GM12892 (cell line): ENCODE data around the gene FBXO11.

ENCODE experiments used
- DNase-seq: peaks from one replicate; pipeline ENCODE4 v3.0.0; 2011; ENCODE audit not compliant: insufficient read length
- FAIRE-seq: peaks from 2 replicates; lab custom pipeline; 2011; peaks lifted over from hg19 to GRCh38; lab: Jason Lieb, UNC
- POLR2A ChIP-seq: IDR thresholded peaks from 2 replicates; pipeline ENCODE4 v1.6.1; 2011; ENCODE audit warnings: low read depth, low read length, control low read depth
- POLR2AphosphoS5 ChIP-seq: IDR thresholded peaks from 2 replicates; pipeline ENCODE4 v1.6.1; 2011; ENCODE audit warnings: low read depth, low read length, control low read depth
- TAF1 ChIP-seq: IDR thresholded peaks from 2 replicates; pipeline ENCODE4 v1.6.1; 2011; ENCODE audit warnings: low read depth, mild to moderate bottlenecking, control low read depth, low read length, borderline replicate concordance

The FBXO11 gene

DNA sequence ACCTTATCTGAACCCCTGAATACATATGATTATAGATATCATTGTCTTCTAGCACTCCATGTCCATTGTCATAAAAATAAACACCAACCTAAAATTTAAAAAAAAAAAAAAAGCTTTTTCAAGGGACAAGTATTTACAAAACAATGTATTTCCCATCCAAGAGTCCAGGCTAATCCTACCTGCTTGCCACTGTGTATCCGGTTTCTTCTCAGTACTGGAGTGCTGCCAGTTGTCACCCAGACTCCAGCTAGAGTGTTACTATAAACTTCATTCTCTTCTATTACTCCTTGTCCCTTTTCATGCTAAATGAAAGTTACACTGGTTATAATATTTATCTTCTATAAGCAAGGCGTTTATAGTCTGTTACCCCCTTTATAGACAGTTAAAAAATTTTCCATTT lies 87.5 kb downstream of the FBXO11 start:
- DNase-seq, result no peak
- TF ChIP-seq POLR2AphosphoS5, result no peak
- no peak for TF ChIP-seq POLR2A
- TF ChIP-seq TAF1, result no peak
- FAIRE-seq, result no peak

DNA sequence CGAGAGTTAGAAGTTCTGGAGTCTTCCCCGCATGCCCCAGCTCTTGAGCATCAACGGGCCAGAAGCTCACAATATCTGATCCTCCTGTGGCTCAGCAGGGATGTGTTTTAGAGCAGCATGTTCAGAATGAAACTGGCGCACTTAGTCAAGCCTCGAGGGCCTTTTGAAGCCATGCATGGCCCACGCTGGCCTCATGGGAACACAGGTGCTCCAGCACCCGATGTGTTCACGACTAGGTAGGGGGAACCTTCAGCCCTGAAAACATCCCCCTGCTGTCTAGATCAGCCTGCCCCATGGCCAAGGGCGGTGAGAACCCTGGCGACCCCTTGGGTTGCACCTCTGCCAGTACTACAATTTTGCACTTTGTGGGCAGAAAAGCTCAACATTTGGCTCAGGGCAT lies 90.5 kb downstream of the FBXO11 start:
- DNase-seq (no peak), FAIRE-seq (peak; percentile 5)
- TF ChIP-seq TAF1 (no peak), POLR2A (peak; percentile 29; the same call in 1 of the 2 replicates), POLR2AphosphoS5 (peak; percentile 28; the same call in 1 of the 2 replicates)

DNA sequence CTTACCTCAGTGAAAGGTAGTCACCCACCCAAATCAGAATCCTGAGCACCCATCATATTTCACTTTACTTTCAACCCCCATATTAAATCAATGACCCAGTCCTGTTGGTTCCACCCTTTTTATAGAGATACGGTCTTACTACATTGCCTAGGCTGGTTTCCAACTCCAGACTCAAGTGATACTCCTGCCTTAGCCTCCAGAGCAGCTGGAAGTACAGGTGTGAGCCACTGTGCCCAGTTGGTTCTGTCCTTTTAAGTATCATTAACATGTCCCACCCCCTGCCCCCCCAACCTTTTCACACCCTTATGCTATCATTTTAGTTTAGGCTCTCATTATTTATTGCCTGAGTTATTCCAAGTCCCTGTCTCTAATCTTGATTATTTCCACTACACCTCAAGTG lies 94.6 kb downstream of the FBXO11 start:
- TF ChIP-seq TAF1 (no peak), POLR2A (no peak), POLR2AphosphoS5 (no peak)
- FAIRE-seq (no peak), DNase-seq (no peak)

DNA sequence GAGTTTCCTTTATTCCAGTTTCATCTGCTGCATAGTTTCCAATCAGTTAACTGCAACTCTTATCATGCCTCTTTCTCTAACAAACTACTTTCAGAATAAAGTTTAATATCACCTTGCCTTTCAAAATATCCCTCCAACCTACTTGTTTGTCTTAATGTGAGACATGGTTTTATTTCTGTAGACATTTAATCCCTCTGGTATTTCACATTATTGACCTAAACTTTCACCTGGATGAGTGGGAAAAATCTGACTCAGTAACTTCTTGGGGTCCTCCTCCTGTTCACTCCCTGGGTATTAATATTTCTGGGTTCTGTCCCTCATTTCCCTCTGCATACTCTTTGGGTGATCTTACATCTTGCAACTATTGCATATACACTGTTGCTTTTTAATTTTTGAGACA lies 95.4 kb downstream of the FBXO11 start:
- DNase-seq (no peak), FAIRE-seq (no peak)
- no peak for TF ChIP-seq POLR2A
- no peak for TF ChIP-seq POLR2AphosphoS5
- no peak for TF ChIP-seq TAF1

DNA sequence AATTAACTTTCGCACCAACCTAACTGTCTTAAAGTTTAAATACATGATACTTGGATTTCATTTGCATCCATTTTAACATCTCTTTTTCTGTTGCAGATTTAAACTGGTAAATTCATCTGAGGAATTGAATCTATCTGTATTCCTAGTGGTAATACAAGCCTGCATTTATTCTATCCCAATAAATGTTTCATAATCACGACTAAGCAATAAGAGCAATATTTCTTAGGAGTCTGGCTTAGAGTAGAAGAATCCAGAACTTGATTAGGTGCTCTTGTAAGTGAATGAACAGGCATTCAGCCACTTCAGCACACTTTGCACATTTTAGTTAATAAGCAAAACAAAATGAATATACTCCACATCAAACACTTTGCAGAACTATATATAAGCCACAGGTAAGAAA lies 96.4 kb downstream of the FBXO11 start:
- DNase-seq (no peak), FAIRE-seq (no peak)
- TF ChIP-seq POLR2AphosphoS5 (no peak), POLR2A (no peak), TAF1 (no peak)

DNA sequence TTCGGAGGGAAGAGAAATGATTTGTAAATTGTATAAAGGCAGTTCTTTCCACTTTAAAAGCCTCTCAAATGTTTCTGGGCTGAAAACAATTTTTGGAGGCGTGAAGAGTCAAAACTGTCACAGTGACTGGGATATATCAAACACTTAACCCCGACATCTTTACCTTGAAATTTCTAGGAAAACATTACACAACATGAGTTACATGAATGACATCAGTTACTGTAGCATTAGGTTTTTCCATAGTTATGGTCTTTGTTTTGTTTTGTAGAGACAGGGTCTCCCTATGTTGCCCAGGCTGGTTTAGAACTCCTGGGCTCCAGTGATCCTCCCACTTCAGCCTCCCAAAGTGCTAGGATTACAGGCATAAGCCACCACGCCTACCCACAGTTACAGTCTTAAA lies 97.7 kb downstream of the FBXO11 start:
- TF ChIP-seq TAF1, result no peak
- TF ChIP-seq POLR2AphosphoS5, result 0 out of 2 replicates have a peak, but pooled peaks have one; percentile 26
- FAIRE-seq, result no peak
- no peak for DNase-seq

DNA sequence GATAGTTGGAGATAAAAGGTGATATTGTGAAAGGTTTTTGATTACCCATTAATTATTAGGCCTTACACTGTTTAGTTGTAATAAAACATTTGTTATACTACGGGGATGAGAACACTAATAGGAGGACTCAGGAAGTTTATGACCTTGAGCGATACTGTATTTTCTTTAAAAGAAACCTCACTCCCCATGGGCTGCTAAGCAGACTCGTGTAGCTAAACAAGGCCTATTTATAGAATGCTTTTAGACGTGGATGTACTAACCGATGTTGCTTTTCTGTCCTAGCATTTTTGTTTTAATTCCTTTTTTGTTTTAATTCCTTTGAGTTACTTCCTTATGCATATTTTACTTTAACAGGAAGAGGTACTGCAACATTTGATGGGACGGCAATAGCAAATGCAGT lies 100.4 kb downstream of the FBXO11 start:
- FAIRE-seq (no peak), DNase-seq (no peak)
- TF ChIP-seq POLR2A (no peak), POLR2AphosphoS5 (no peak), TAF1 (no peak)

DNA sequence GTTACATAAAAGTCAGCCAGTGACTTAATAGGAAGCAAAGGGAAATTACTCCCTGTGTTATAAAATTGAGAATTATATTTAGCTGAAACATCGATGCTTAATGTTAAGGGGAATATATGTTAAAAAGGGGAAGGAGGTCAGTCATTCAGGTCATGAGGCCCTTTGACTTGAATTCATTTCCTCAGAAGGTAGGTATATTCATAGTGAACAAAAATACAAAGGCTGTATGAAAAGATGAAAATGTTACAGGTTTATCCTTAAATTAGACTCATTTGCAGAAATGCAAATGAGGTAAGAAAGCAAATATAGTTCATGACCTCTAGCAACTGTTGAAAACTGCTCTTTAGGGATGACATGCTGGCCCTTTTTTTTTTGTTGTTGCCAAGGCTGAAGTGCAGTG lies 102.5 kb downstream of the FBXO11 start:
- FAIRE-seq (no peak), DNase-seq (no peak)
- TF ChIP-seq POLR2AphosphoS5, result no peak; the same call in 1 of the 2 replicates

DNA sequence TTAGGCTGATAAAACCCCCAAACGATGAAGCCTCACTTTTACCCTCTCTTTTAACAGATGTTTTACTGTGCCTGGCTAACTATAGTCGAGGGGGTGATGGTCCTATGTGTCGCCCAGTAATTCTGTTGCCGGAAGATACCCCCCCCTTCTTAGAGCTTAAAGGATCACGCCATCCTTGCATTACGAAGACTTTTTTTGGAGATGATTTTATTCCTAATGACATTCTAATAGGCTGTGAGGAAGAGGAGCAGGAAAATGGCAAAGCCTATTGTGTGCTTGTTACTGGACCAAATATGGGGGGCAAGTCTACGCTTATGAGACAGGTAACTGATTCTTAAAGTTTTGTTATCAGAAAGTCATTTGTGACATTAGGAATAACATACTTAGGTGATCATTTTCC lies 102.9 kb downstream of the FBXO11 start:
- DNase-seq (no peak), FAIRE-seq (no peak)
- TF ChIP-seq POLR2A (no peak), TAF1 (no peak), POLR2AphosphoS5 (no peak)

DNA sequence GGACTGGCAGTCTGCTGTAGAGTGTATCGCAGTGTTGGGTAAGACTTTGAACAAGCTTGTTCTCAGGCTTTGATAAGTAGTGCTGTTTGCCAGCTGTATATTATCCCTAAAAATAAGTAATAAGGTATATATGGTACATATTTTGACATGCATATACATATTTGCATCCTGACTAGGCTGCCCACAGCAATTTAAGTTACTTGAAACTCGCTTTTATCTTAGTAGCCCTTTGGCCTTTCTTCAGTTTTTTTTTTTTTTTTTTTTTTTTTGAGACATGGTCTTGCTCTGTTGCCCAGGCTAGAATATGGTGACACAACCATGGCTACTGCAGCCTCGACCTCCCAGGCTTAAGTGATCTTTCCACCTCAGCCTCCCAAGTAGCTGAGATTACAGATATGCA lies 105.2 kb downstream of the FBXO11 start:
- no peak; the same call in 1 of the 2 replicates for TF ChIP-seq POLR2A
- TF ChIP-seq TAF1, result no peak
- TF ChIP-seq POLR2AphosphoS5, result no peak; the same call in 1 of the 2 replicates
- DNase-seq (no peak), FAIRE-seq (no peak)

DNA sequence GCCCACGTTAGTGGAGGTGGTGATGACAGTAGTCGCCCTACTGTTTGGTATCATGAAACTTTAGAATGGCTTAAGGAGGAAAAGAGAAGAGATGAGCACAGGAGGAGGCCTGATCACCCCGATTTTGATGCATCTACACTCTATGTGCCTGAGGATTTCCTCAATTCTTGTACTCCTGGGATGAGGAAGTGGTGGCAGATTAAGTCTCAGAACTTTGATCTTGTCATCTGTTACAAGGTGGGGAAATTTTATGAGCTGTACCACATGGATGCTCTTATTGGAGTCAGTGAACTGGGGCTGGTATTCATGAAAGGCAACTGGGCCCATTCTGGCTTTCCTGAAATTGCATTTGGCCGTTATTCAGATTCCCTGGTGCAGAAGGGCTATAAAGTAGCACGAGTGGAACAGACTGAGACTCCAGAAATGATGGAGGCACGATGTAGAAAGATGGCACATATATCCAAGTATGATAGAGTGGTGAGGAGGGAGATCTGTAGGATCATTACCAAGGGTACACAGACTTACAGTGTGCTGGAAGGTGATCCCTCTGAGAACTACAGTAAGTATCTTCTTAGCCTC lies 107.2 kb downstream of the FBXO11 start:
- FAIRE-seq (no peak), DNase-seq (no peak)

DNA sequence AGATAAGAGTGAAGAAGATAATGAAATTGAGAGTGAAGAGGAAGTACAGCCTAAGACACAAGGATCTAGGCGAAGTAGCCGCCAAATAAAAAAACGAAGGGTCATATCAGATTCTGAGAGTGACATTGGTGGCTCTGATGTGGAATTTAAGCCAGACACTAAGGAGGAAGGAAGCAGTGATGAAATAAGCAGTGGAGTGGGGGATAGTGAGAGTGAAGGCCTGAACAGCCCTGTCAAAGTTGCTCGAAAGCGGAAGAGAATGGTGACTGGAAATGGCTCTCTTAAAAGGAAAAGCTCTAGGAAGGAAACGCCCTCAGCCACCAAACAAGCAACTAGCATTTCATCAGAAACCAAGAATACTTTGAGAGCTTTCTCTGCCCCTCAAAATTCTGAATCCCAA lies 107.7 kb downstream of the FBXO11 start:
- no peak for FAIRE-seq
- no peak for DNase-seq
- TF ChIP-seq TAF1 (no peak), POLR2AphosphoS5 (no peak; the same call in 1 of the 2 replicates), POLR2A (no peak)

More for the DNA sequence above, 107.2 kb downstream of the FBXO11 start:
- TF ChIP-seq TAF1 (no peak), POLR2AphosphoS5 (no peak; the same call in 1 of the 2 replicates), POLR2A (no peak)
